GM21717 (cell line): ENCODE measurements around the gene DSCAM.

Experiments
- ATAC-seq: cut with Tn5 transposase; IDR thresholded peaks from one replicate; pipeline ENCODE4 v1.9.1; 2021; ENCODE audit warnings: mild to moderate bottlenecking, moderate library complexity; ENCODE audit not compliant: unreplicated experiment

DSCAM gene

DNA sequence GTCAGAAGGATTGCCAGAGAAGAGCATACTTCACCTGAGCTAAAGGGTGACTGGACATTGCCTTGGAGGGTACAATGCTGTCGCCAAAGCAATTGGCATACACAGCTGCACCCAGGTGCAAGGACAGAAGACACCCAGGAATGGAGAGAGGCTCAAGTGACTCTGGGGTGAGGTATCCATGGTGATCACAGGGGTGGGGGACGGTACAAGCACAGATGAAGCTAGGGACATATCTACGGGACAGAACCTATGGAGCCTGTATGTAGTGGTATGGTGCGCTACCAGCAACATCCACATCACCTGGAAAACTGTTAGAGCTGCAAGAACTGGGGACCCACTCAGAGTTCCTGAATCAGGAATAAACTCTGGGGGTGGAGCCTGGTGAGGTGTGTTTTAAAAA is 693.6 kb downstream of the DSCAM start:
- no peak for ATAC-seq

DNA sequence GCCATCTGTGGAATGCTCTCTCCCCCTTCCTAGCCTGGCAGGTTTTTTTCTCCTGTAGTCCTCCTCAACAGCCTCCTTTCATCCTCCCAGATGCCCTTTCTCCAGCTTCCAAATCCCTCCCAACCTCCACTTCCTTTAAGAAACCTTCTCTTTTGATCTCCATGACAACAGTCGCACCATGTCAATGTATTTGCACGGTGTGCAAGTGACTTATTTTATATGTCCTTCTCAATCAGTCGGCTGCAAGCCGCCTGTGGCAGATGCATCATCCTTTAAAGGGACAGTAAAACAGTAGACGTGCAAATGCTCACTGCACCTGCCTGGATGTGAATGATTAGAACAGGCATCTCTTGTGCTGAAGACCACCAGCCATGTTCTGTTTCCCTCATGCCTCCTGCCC is 694.5 kb downstream of the DSCAM start:
- no peak for ATAC-seq

- ATAC-seq: no peak
These were observed 695.3 kb downstream of the DSCAM start for GRCh38 chr21:40151611-40152010.

- no peak for ATAC-seq
These were observed 700.6 kb downstream of the DSCAM start for GRCh38 chr21:40146216-40146837.

GRCh38 chr21:40143822-40144525 is 703.0 kb downstream of the DSCAM start:
- no peak for ATAC-seq

DNA sequence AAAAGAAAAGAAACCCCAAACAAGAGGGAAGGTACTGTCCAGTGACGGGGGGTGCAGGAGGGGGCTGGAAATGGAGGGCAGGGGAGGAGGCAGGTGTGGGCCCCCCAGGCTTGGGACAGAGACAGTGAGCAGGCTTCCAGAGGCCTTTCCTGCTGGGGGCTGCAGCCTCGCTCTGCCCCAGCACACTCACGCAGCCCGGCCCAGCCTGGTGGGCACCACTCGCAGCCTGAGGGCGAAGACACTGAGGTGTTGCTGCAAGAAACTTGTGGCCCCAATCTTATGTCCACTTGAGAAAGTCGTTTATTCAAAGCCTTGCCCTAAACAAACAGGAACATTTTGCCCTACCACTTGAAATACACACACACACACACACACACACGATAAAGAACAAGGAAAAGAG is 705.3 kb downstream of the DSCAM start:
- ATAC-seq: no peak

- ATAC-seq: no peak
These were observed 706.3 kb downstream of the DSCAM start for GRCh38 chr21:40140675-40141074.

DNA sequence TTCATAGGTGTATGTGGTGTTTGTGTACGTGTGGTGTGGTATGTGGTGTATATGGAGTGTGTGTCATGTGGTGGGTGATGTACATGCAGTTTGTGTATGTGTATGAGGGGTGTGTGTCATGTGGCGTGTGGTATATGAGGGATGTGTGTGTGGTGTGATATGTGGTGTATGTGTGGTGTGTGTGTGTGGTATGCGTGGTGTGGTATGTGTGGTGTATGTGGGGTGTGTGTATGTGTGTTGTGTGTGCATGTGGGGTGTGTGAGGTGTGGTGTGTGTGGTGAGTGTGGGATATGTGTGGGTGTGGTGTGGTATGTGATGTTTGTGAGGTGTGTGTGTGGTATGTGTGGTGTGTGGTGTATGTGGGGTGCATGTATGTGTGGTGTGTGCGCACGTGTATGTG is 707.3 kb downstream of the DSCAM start:
- ATAC-seq: no peak

GRCh38 chr21:40136571-40136970 is 710.4 kb downstream of the DSCAM start:
- no peak for ATAC-seq

GRCh38 chr21:40134731-40135492 is 712.0 kb downstream of the DSCAM start:
- no peak for ATAC-seq

DNA sequence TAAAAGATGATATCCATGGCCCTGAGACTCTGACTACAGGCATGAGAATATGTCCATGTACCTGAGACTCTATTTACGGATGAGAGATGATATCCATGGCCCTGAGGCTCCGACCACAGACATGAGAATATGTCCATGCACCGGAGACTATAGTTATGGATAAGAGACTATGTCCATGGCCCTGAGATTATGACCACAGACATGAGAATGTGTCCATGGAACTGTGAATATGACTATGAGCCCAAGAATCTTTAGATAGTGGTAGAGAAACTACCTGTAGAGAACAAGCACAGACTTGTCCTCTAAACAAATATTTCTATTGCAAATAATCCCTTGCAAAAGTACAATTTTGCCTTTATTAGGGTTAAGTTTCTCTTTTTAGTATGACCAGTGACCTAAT is 716.5 kb downstream of the DSCAM start:
- ATAC-seq: no peak

DNA sequence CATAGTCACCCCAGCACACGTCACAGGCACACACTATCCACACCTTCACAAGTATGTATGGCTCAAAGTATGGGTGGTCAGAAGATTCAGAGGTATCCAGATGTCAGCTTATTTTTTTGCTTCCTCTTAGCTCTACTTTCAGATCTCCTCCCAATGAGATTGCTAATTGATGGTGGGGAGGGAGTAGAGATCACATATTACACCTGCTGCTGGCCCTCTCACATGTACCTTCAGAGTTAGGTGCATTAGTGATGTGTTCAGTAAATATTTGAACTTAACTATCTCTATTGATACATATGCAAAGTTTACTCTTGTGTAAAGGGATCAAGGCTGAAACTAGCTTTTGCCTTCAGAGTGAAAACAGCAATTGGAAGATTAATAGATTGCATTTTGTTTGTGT is 717.1 kb downstream of the DSCAM start:
- no peak for ATAC-seq

DNA sequence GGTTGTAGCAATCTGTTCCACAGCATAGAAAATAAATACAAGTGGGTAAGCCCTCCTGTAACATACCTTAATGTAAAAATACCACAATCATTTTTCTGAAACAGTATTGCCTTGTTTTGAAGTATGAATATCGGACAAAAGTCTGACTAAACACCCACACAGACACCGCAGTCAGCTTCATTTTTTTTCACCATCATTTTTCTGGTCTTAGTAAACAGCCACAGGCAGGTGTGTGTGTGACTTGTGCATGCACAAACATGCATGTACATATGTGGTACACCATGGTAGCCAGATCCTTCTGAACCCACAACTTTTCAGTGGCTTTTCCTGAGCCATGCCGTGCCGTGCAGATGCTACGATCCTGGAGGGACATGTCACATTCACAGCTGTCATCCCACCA is 718.1 kb downstream of the DSCAM start:
- ATAC-seq: no peak

DNA sequence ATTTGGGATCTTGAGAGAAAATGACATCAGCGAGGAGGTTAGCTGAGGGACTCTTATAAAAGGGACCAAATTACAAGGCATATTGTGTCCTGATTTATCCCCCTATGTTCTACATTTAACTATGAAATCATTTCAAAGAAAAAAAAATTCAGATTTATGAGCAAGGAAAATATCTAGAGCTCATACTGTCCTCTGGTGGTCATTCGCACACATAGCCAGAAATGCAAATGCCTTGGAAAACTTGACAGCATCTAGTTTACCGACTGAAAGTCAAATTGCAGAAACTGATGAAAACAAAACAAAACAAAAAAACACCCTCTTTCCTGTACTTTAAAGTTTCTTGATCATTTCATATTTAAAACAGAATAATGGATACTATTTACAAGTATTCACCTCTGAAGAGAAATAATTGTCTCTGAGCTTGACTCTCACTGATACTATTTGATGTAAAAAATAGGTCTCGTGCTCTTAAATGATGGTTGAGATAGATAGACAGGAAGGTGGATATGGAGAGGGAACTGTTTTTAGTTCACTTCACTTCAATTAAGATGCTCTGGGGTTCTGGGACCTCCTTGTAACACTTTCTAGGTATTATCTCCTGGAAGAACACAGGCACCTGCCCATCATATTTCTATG is 725.9 kb downstream of the DSCAM start:
- ATAC-seq: no peak

- no peak for ATAC-seq
These were observed 728.4 kb downstream of the DSCAM start for GRCh38 chr21:40118527-40118926.

DNA sequence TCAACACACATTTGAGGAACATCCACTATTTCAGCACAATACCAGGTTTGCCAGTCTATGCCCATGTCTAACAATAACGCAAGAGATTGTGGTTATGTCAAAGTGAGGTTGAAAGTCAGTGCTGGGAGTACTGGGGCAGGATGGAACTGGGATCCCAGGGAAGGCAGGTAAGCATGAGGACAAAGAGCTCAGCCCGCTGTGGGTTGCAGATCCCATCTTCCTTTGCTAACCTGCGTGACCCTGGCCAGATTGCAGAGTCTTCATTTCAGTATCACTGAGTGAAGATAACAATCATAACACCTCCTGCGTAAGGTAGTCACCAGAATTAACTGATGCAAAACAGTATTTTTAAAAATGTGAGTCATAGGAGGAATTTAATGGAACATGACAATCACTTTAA is 729.7 kb downstream of the DSCAM start:
- ATAC-seq: no peak

DNA sequence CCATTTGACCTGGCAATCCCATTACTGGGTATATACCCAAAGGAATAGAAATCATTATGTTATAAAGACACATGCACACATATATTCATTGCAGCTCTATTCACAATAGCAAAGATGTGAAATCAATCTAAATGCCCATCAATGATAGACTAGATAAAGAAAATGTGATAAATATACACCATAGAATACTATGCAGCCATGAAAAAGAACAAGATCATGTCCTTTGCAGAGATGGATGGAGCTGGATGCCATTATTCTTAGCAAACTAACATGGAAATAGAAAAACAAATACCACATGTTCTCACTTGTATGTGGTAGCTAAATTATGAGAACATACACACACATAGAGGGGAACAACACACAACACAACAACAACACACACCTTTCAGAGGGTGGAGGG is 731.2 kb downstream of the DSCAM start:
- no peak for ATAC-seq

DNA sequence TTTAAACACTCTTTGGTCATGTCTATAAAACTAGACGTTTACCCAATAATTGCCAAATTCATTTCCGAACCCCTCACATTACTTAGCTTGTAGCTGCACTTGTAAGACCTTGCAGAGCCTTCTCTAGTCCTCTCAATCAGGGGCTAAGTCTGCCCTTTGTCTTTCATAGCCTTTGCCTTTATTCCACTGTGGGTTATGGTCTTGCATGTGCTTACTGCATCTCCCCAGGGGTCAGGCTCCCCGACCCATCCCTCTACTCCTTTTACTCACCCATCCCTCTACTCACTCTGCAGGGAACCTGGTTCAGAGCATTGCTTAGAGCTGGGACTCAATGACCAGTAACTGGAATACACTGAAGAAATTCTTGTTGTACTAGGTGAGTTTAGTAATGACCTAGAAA is 744.3 kb downstream of the DSCAM start:
- no peak for ATAC-seq

- no peak for ATAC-seq
These were observed 747.1 kb downstream of the DSCAM start for GRCh38 chr21:40099809-40100208.

DNA sequence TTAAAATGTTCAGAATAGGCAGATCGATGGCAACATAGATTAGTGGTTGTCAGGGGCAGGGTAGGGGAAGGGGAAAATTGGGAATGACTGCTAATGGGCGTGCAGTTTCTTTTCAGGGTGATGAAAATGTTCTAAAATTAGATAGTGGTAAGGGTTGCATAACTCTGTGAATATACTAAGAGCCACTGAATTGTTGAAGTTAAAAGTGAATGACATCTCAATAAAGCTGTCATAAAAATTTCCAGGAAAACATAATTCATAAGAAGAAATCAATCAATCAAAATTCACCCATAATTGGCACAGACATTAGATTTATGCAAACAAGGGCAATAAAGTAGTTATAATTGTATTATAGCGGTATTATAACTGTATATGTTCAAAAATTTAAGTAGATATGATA is 751.5 kb downstream of the DSCAM start:
- no peak for ATAC-seq

DNA sequence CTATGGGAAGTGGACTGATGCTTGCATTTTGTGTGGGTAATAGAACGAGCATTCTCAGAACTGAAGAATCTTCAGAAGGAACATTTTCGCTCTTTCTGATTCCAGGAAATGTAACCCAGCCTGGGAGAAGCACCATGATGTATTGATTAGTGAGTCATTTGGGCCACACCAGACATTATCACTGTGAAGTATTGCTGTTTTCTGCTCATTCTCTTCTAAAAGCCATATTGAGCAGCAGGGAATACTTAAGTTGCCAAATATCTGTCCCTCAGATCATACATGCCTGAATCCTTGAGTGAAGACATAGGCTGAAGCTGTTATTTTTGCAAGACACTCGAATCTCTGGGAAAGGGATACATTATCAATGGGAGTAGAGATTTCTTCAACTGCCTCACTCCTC is 766.6 kb downstream of the DSCAM start:
- no peak for ATAC-seq

GRCh38 chr21:40074710-40075109 is 772.2 kb downstream of the DSCAM start:
- no peak for ATAC-seq
